ENCODE results near the gene TXNDC5. TPM values are rescaled to one million over a fixed set of nuclear protein-coding genes. Genes with fewer than 3 reads are reported as not detected.

Gene TXNDC5
- total and polyA plus RNA-seq, 2 of the 13 experiments (the other 11 are each of a cell fraction or from before 2014, with no cell fraction given), result 287 to 578 TPM

GRCh38 chr6:7912024-7912423 is 1.4 kb upstream of the TXNDC5 start (continued):
- no peak for TF ChIP-seq ZNF20 (CRISPR knock-in tag; IDR thresholded peaks at IDR 0.05)
- no peak for TF ChIP-seq ZSCAN20 (CRISPR knock-in tag; IDR thresholded peaks at IDR 0.05; ENCODE audit: borderline replicate concordance)
- no peak for TF ChIP-seq REXO4 (CRISPR knock-in tag; IDR thresholded peaks at IDR 0.05; ENCODE audit: borderline replicate concordance)
- TF ChIP-seq TBX2 (CRISPR knock-in tag; IDR thresholded peaks at IDR 0.05; ENCODE audit: borderline replicate concordance), result no peak
- no peak for TF ChIP-seq DZIP1 (CRISPR knock-in tag; IDR thresholded peaks at IDR 0.05)
- no peak for TF ChIP-seq SETDB1 (CRISPR knock-in tag; IDR thresholded peaks at IDR 0.05; ENCODE audit: borderline replicate concordance)
- TF ChIP-seq PBX2 (CRISPR knock-in tag; IDR thresholded peaks at IDR 0.05), result no peak
- TF ChIP-seq HBP1 (CRISPR knock-in tag; IDR thresholded peaks at IDR 0.05; ENCODE audit: low read depth), result no peak
- no peak for TF ChIP-seq ARID4A (CRISPR knock-in tag; IDR thresholded peaks at IDR 0.05; ENCODE audit: borderline replicate concordance)
- peak; percentile 87 for TF ChIP-seq RARA (CRISPR knock-in tag; IDR thresholded peaks at IDR 0.05)

Measured in HepG2 (cell line).